GM18507 (cell line): Measurements from ENCODE around the gene KRTAP1-4.
"Not testable (repeated sequence)": the region's sequence is repeated elsewhere in the genome, so short reads cannot be mapped to it uniquely, and the experiment has no call there.

Experiments used
- DNase-seq: peaks from one replicate; pipeline ENCODE4 v3.0.0; 2011; ENCODE audit warnings: low read depth; ENCODE audit not compliant: insufficient read length; ENCODE audit errors: extremely low spot score
- FAIRE-seq: peaks from 2 replicates; lab custom pipeline; 2011; peaks lifted over from hg19 to GRCh38; lab: Jason Lieb, UNC

KRTAP1-4 gene

GRCh38 chr17:41052566-41052965 lies 22.6 kb upstream of the KRTAP1-4 start:
- no peak for FAIRE-seq
- DNase-seq = no peak

- DNase-seq = peak; percentile 17
- no peak for FAIRE-seq
Measured at GRCh38 chr17:41049110-41049509, 19.1 kb upstream of the KRTAP1-4 start.

GRCh38 chr17:41048441-41048840 lies 18.4 kb upstream of the KRTAP1-4 start:
- DNase-seq (no peak), FAIRE-seq (no peak)

GRCh38 chr17:41046735-41047465 lies 16.9 kb upstream of the KRTAP1-4 start, which contains the start of gene KRTAP2-1:
KRTAP2-1 (minus strand) TSS chr17:41047316; CDS start chr17:41047267, 49 bp downstream.
- DNase-seq, FAIRE-seq: not testable (repeated sequence)

GRCh38 chr17:41042953-41043352 lies 13.0 kb upstream of the KRTAP1-4 start:
- DNase-seq (no peak), FAIRE-seq (no peak)

GRCh38 chr17:41040783-41041571 lies 11.0 kb upstream of the KRTAP1-4 start, which contains the start of gene KRTAP1-1:
KRTAP1-1 (minus strand) TSS chr17:41041450; CDS start chr17:41041397, 53 bp downstream.
- not testable (repeated sequence) for FAIRE-seq, DNase-seq

GRCh38 chr17:41037853-41038350 lies 7.9 kb upstream of the KRTAP1-4 start:
- no peak for DNase-seq
- FAIRE-seq = no peak

- not testable (repeated sequence) for FAIRE-seq, DNase-seq
Measured at GRCh38 chr17:41034346-41034935, 4.4 kb upstream of the KRTAP1-4 start, which contains the start of gene KRTAP1-3. KRTAP1-3 (minus strand) TSS chr17:41034874; CDS start chr17:41034821, 53 bp downstream.

GRCh38 chr17:41026715-41027471 lies 3.1 kb downstream of the KRTAP1-4 start, which contains the start of gene KRTAP1-5:
KRTAP1-5 (minus strand) TSS chr17:41027208; CDS start chr17:41027155, 53 bp downstream.
- no peak for FAIRE-seq
- DNase-seq = no peak

GRCh38 chr17:41024697-41025096 lies 5.3 kb downstream of the KRTAP1-4 start:
- DNase-seq = no peak
- FAIRE-seq = no peak

- FAIRE-seq = no peak
- no peak for DNase-seq
Measured at GRCh38 chr17:41020336-41020735, 9.7 kb downstream of the KRTAP1-4 start.

GRCh38 chr17:41019415-41019814 lies 10.6 kb downstream of the KRTAP1-4 start:
- FAIRE-seq (no peak), DNase-seq (no peak)

- FAIRE-seq (no peak), DNase-seq (no peak)
Measured at GRCh38 chr17:41018541-41018940, 11.5 kb downstream of the KRTAP1-4 start.

GRCh38 chr17:41016578-41017215 lies 13.3 kb downstream of the KRTAP1-4 start:
- FAIRE-seq (no peak), DNase-seq (no peak)

GRCh38 chr17:41015454-41015853 lies 14.5 kb downstream of the KRTAP1-4 start:
- FAIRE-seq = no peak
- no peak for DNase-seq

GRCh38 chr17:41013606-41014005 lies 16.4 kb downstream of the KRTAP1-4 start:
- DNase-seq = no peak
- no peak for FAIRE-seq

- DNase-seq (no peak), FAIRE-seq (no peak)
Measured at GRCh38 chr17:41013181-41013580, 16.8 kb downstream of the KRTAP1-4 start.

- FAIRE-seq (no peak), DNase-seq (no peak)
Measured at GRCh38 chr17:41012326-41013120, 17.5 kb downstream of the KRTAP1-4 start.
